Measurements from ENCODE around the gene ARID1A. TPM values are rescaled to one million over a fixed set of nuclear protein-coding genes. Genes with fewer than 3 reads are reported as not detected.

ARID1A gene
- total and polyA plus RNA-seq, 9 of the 15 experiments (the other 6 are each of a cell fraction or from before 2014, with no cell fraction given), result 8.3 to 88.3 (median 22.5) TPM

- TF ChIP-seq CTCF (IDR thresholded peaks at IDR 0.05 in 2 of 3, conservative IDR thresholded peaks at IDR 0.05 in 1 of 3; ENCODE audit: insufficient read depth in 2 of 3, low read depth in 1 of 3, low read length in 3 of 3) (peak in 1 of 3 experiments; percentile 19; a peak in 3 of 6 replicates), ZNF511 (CRISPR knock-in tag; IDR thresholded peaks at IDR 0.05) (peak; percentile 85), LCOR (CRISPR knock-in tag; IDR thresholded peaks at IDR 0.05) (peak; percentile 86; the same call in 1 of the 2 replicates), ZFP36 (IDR thresholded peaks at IDR 0.05; ENCODE audit: low read depth, low read length, partially characterized antibody) (peak; percentile 2), FOXP4 (CRISPR knock-in tag; IDR thresholded peaks at IDR 0.05; ENCODE audit: borderline replicate concordance) (peak; percentile 90; the same call in 1 of the 2 replicates), SREBF2 (CRISPR knock-in tag; IDR thresholded peaks at IDR 0.05) (no peak), MITF (IDR thresholded peaks at IDR 0.05) (no peak; the same call in 1 of the 2 replicates), MIER1 (IDR thresholded peaks at IDR 0.05; ENCODE audit: low read depth) (peak; percentile 19; the same call in 1 of the 2 replicates), MCM5 (IDR thresholded peaks at IDR 0.05; ENCODE audit: low read depth) (no peak), MED1 (CRISPR knock-in tag; IDR thresholded peaks at IDR 0.05; ENCODE audit: borderline replicate concordance) (no peak), POLR2H (tag; IDR thresholded peaks at IDR 0.05; ENCODE audit: low read depth) (peak; percentile 14; the same call in 1 of the 2 replicates), ARID2 (IDR thresholded peaks at IDR 0.05) (no peak), RAD21 (CRISPR knock-in tag; conservative IDR thresholded peaks at IDR 0.05 in 1 of 2, IDR thresholded peaks at IDR 0.05 in 1 of 2) (peak; percentile 37 to 41), ZNF347 (CRISPR knock-in tag; IDR thresholded peaks at IDR 0.05; ENCODE audit: low read depth) (no peak), DDX20 (tag; IDR thresholded peaks at IDR 0.05; ENCODE audit: low read depth) (0 out of 2 replicates have a peak, but pooled peaks have one; percentile 12), CREM (IDR thresholded peaks at IDR 0.05; ENCODE audit: low read depth) (peak; percentile 86), EWSR1 (IDR thresholded peaks at IDR 0.05; ENCODE audit: borderline replicate concordance, low read depth, partially characterized antibody) (no peak), CBX2 (IDR thresholded peaks at IDR 0.05; ENCODE audit: insufficient read depth, low read length, poor library complexity, severe bottlenecking) (no peak)
Observed at GRCh38 chr1:26692793-26693490, 2.9 kb upstream of the ARID1A start (continued).

Data from K562 (cell line).